Keratinocyte (primary cell): ENCODE measurements around the gene VGLL3.

Source experiments
- CTCF ChIP-seq, 3 experiments: IDR thresholded peaks in 1 of 3; conservative IDR thresholded peaks in 1 of 3; optimal IDR thresholded peaks in 1 of 3; 2 replicates in 2 of 3; 3 replicates in 1 of 3; pipeline versions ENCODE3 to v1.5.1; 2011; ENCODE audit warnings: low read length in 3 of 3, mild to moderate bottlenecking in 3 of 3, moderate library complexity in 2 of 3, control low read depth in 1 of 3, inconsistent platforms in 1 of 3; ENCODE audit not compliant: insufficient read depth in 2 of 3; ENCODE audit errors: extremely low read depth in 1 of 3
- EZH2 ChIP-seq: IDR thresholded peaks from one replicate; pipeline ENCODE4 v1.6.1; 2012; ENCODE audit warnings: inconsistent platforms, mild to moderate bottlenecking, low read length, moderate library complexity

GRCh38 chr3:86929046-86929445, 61.9 kb downstream of the VGLL3 start:
- TF ChIP-seq CTCF (optimal IDR thresholded peaks at IDR 0.05 in 1 of 3, IDR thresholded peaks at IDR 0.05 in 1 of 3, conservative IDR thresholded peaks at IDR 0.05 in 1 of 3; ENCODE audit: extremely low read depth in 1 of 3, insufficient read depth in 2 of 3, low read length in 3 of 3) (no peak), EZH2 (no peak)
